GM19397 (cell line): ENCODE measurements around the gene F11.
"Not testable (repeated sequence)": the region's sequence is repeated elsewhere in the genome, so short reads cannot be mapped to it uniquely, and the experiment has no call there.

Source experiments
- ATAC-seq: cut with Tn5 transposase; IDR thresholded peaks from one replicate; pipeline ENCODE4 v1.9.1; 2021; ENCODE audit warnings: mild to moderate bottlenecking, moderate library complexity; ENCODE audit not compliant: unreplicated experiment

F11 gene

DNA sequence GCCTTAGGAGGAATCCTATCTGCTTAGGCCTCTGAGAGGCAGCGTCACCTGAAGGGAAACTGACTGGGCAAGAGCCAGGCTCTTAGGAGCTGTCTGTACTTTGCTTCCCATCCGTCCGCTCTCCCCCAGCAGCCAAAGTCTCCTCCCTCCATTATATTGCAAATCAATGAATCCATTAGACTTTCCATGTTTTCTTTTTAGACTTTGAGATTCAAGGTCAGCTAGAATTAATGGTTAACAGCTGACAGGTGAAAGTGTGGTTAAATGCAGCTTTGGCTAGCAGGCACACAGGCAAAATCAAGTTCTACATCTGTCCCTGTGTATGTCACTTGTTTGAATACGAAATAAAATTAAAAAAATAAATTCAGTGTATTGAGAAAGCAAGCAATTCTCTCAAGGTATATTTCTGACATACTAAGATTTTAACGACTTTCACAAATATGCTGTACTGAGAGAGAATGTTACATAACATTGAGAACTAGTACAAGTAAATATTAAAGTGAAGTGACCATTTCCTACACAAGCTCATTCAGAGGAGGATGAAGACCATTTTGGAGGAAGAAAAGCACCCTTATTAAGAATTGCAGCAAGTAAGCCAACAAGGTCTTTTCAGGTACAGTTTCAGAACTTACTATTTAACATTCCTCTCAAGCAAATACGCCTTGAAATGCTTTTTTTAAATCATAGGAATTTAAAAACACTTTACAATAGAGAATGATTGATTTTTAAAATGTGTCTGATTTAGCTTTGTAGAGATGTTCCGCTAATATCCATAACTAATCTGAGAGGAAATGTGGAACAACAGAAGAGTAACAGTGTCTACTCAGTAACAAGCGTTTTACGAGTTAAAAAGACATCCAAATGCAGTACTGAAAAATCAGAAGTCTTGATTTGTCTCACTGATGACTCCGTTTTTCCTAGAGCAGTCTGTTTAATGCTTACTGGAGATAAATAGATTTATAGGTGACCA lies at the start of gene F11:
TSS of gene F11 (plus strand) at position 507 of the 970 bp plus-strand sequence. CDS start 948 bp downstream, outside the sequence.
- no peak for ATAC-seq

DNA sequence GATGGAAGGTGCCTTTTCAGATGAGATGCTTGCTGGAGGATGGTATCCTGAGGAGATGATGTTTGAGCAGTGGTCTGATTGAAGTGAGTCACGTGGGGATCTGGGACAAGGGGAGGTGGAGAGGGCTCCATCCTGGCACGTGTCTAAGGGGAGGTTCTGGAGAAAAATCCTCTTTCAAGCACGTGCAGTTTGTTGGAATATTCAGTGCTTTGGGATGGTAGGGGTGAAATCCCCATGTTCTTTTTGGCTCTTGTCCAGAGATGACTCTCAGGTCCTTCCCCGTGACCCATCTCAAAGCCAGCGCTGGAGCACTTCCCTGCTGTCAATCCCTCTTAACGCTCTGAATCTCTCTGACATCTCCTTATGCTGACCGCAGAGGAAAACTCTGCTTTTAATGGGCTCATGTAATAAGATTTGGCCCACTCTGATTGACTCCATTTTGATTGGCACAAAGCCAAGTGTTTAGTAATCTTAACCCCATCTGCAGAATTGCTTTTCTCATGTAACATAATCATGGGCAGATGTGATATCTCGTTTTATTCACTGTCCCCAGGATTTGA lies 49.4 kb upstream of the F11 start:
- no peak for ATAC-seq

- ATAC-seq: no peak
Observed at GRCh38 chr4:186217733-186218293, 48.2 kb upstream of the F11 start.

DNA sequence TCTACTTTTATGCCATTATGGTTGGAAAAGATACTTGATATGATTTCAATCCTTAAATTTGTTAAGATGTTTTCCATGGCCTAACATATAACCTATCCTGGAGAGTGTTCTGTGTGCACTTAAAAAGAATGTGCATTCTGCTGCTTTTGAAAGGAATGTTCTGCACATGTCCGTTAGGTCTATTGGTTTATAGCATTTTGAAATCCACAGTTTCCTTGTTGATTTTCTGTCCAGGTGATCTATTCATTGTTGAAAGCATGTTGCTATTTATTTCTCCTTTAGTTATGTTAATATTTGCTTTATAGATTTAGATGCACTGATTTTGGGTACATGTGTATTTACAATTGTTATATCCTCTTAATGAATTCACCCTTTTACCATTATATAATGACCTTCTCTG lies 44.4 kb upstream of the F11 start:
- ATAC-seq: no peak

- no peak for ATAC-seq
Observed at GRCh38 chr4:186225848-186226247, 40.1 kb upstream of the F11 start.

- ATAC-seq: no peak
Observed at GRCh38 chr4:186226521-186227189, 39.3 kb upstream of the F11 start.

GRCh38 chr4:186227221-186227620 lies 38.8 kb upstream of the F11 start, which contains the start of gene KLKB1:
KLKB1 (plus strand) TSS chr4:186227507; CDS start chr4:186228196, 689 bp downstream.
- ATAC-seq: no peak

GRCh38 chr4:186227744-186228513 lies 38.1 kb upstream of the F11 start:
- no peak for ATAC-seq

DNA sequence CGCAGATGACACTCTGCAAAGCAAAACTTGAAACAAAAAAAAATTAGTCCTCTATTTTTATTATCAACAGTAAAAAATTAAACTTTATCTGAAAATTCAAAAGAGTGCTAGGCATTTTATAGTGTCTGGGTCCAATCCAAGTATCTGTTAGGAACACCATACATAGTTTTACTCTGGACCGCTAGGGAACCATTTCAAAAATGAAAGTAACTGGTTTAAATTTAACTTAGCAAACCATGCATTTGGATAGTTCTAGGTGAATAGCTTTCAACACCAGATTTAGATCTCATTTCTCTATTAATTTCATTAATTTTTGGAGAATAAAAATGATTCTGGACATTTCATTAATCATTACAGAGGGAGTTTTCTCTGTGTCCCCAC lies 37.5 kb upstream of the F11 start:
- ATAC-seq: no peak

GRCh38 chr4:186234367-186234766 lies 31.6 kb upstream of the F11 start:
- ATAC-seq: no peak

- ATAC-seq: no peak
Observed at GRCh38 chr4:186236126-186236525, 29.9 kb upstream of the F11 start.

- no peak for ATAC-seq
Observed at GRCh38 chr4:186240452-186240847, 25.5 kb upstream of the F11 start.

DNA sequence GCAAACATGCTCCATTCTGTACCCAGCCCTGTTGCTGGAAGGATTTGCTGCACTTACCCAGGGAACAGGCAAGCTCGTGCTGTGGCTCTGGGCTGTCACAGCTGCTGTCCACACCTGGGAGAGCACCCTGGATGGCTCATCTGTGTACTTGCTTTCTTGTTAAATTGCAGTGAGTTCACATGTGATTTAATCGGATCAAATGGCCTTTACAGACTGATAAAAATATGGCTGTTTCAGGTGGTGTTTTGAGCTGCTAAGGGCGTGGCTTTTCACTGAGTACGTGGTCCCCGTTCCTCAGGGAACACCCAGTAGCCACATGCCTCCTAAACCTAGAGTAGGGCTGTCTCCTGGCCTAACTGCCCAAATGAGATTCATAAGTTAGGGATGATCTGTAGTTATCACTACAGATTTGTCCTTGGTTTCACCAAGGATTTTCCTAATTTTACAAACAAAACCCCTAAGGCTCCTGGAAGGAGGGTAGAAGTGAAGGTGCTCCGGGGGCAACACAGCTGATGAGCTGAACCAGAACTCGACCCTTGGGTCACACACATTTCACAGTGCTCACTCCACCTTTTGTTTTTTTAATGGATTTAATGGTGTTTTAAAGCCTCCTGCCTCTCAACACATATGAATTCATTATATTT lies 25.0 kb upstream of the F11 start:
- no peak for ATAC-seq

DNA sequence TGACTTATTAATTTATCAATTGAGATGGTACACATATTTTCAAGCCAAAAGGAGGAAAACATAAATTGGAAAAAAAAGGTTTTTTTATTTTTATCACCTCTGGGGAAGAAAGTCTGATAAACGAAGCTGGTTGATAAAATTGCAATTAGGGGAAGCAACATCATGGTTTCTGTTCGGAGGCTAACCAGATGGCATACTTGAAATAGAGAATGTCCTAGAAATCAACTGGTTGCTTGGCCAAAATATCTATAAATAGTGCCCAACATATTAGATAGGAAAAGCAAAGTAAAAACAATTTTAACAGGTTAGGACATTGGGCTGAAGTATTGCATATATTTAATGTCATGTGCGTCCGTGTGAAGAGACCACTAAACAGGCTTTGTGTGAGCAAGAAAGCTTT lies 24.4 kb upstream of the F11 start:
- no peak for ATAC-seq

- not testable (repeated sequence) for ATAC-seq
Observed at GRCh38 chr4:186242031-186242430, 24.0 kb upstream of the F11 start.

DNA sequence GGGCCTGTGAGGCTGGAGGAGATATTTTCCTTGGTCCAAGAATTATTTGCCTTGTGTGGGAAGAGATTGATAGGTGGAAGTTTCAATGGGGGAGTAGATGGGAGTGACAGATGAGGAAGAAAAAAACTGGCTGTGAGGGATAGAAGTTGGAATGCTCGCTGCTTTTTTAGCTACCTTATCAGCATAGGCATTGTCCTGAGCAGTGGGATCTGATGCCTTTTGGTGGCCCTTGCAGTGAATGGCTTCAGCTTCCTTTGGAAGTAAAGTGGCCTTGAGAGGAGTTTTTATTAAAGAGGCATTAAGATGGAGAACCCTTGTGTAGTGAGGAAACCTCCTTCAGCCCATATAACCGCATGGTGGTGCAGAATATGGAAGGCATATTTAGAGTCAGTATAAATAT lies 22.7 kb upstream of the F11 start:
- no peak for ATAC-seq

- no peak for ATAC-seq
Observed at GRCh38 chr4:186244835-186245234, 21.2 kb upstream of the F11 start.

GRCh38 chr4:186247062-186247752 lies 18.8 kb upstream of the F11 start:
- ATAC-seq: not testable (repeated sequence)

DNA sequence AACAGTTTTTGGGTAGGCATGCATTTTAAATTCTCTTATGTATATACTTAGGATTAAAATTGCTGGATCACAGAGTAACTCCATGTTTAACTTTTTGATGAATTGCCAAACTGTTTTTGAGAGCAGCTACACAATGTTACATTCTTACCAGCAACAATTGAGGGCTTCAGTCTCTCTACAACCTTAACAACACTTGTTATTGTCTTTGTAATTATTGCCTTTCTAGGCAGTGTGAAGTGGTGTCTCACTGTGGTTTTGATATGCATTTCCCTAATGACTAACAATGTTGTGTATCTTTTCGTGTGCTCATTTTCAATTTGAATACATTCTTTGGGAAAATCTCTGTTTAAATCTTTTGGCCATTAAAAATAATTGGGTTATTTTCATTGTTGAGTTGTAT lies 17.3 kb upstream of the F11 start:
- ATAC-seq: no peak
